GM12878 (cell line): ENCODE results near the gene RAMP1. TPM values are rescaled to one million over a fixed set of nuclear protein-coding genes. Genes with fewer than 3 reads are reported as not detected.

Experiments used
- polyA plus RNA-seq, 11 experiments: library from polyadenylated mRNA; depleted of rRNA in 4 of 11; unstranded in 6 of 11; stranded (reverse) in 5 of 11; fragments of >200 nt; fragmentation: Nextera tagmentation in 4 of 11; fragmentation: Illumina TruSeq in 1 of 11; extraction: Ambion mirVana in 4 of 11; extraction: Trizol in 1 of 11; gene quantifications; 1 replicate in 1 of 11; 2 replicates in 10 of 11; pipeline versions ENCODE4 v1.2.1 to v1.2.3, GENCODE V29; 2011 to 2016; ENCODE audit warnings: inconsistent platforms in 2 of 11, missing spikeins in 2 of 11, low read depth in 1 of 11
- small RNA-seq: library from RNA; depleted of rRNA; stranded (forward); fragments of <200 nt; gene quantifications from one replicate; pipeline ENCODE3, GENCODE V24; 2014
- total RNA-seq, 4 experiments: library from RNA; depleted of rRNA in 3 of 4; stranded (reverse); fragments of >200 nt in 3 of 4; fragmentation: Illumina TruSeq in 1 of 4; extraction: Trizol in 1 of 4; gene quantifications; 2 replicates each; pipeline versions ENCODE4 v1.2.1 to v1.2.3, GENCODE V29; 2013 to 2021

Gene RAMP1
- total and polyA plus RNA-seq, 10 of the 15 experiments (the other 5 are each of a cell fraction or from before 2014, with no cell fraction given): 0.11 to 0.19 (median 0.12) TPM; not detected in 7

Small RNA genes lying within 50 kb of the gene (small RNA-seq; reads per million reads assigned to genes)
- gene RF00157: not detected

Other genes starting within 250 kb of the RAMP1 start
- 53.5 and 53.9 TPM in 2 replicates for gene LRRFIP1, start 232.0 kb upstream of the RAMP1 start, total RNA-seq (2014; rRNA removed)
- 77.6 and 83.3 TPM in 2 replicates for gene LRRFIP1, start 232.0 kb upstream of the RAMP1 start, total RNA-seq (2014; rRNA removed; fragmentation: Illumina TruSeq; extraction: Trizol)
- gene LRRFIP1, start 232.0 kb upstream of the RAMP1 start, total RNA-seq (2021): 71.5 and 81.6 TPM in 2 replicates
- 71.0 and 94.9 TPM in 2 replicates for gene LRRFIP1, start 232.0 kb upstream of the RAMP1 start, polyA plus RNA-seq (2011; rRNA removed)
- 107 and 130 TPM in 2 replicates for gene LRRFIP1, start 232.0 kb upstream of the RAMP1 start, polyA plus RNA-seq (2014; fragmentation: Illumina TruSeq; extraction: Trizol)
- gene LRRFIP1, start 232.0 kb upstream of the RAMP1 start, polyA plus RNA-seq (2014; fragmentation: Nextera tagmentation; extraction: Ambion mirVana): 10 to 100 TPM; 36.2 to 36.3 TPM
- 60.4 and 70.5 TPM in 2 replicates for gene LRRFIP1, start 232.0 kb upstream of the RAMP1 start, polyA plus RNA-seq (2014; rRNA removed)
- gene LRRFIP1, start 232.0 kb upstream of the RAMP1 start, polyA plus RNA-seq (2016; fragmentation: Nextera tagmentation; extraction: Ambion mirVana): 100 to 1,000 TPM in 1 of 2 experiments, 10 to 100 TPM in 1; 99.2 to 120 TPM
- gene RBM44, start 60.8 kb upstream of the RAMP1 start, total RNA-seq (2014; rRNA removed): 0.62 and 0.98 TPM in 2 replicates
- gene RBM44, start 60.8 kb upstream of the RAMP1 start, total RNA-seq (2014; rRNA removed; fragmentation: Illumina TruSeq; extraction: Trizol): 1.1 and 1.5 TPM in 2 replicates
- 0.56 and 0.98 TPM in 2 replicates for gene RBM44, start 60.8 kb upstream of the RAMP1 start, total RNA-seq (2021)
- gene RBM44, start 60.8 kb upstream of the RAMP1 start, polyA plus RNA-seq (2011; rRNA removed): 1.1 and 2.1 TPM in 2 replicates
- gene RBM44, start 60.8 kb upstream of the RAMP1 start, polyA plus RNA-seq (2014; fragmentation: Illumina TruSeq; extraction: Trizol): 0.87 and 1.3 TPM in 2 replicates
- gene RBM44, start 60.8 kb upstream of the RAMP1 start, polyA plus RNA-seq (2014; fragmentation: Nextera tagmentation; extraction: Ambion mirVana): under 1 TPM; 0.14 to 0.20 TPM
- 0.55 and 1.4 TPM in 2 replicates for gene RBM44, start 60.8 kb upstream of the RAMP1 start, polyA plus RNA-seq (2014; rRNA removed)
- gene RBM44, start 60.8 kb upstream of the RAMP1 start, polyA plus RNA-seq (2016; fragmentation: Nextera tagmentation; extraction: Ambion mirVana): under 1 TPM in 1 of 2 experiments, not detected in 1; 0.24 TPM
- 18.2 and 26.3 TPM in 2 replicates for gene UBE2F, start 107.4 kb downstream of the RAMP1 start, total RNA-seq (2014; rRNA removed)
- 28.0 and 30.3 TPM in 2 replicates for gene UBE2F, start 107.4 kb downstream of the RAMP1 start, total RNA-seq (2014; rRNA removed; fragmentation: Illumina TruSeq; extraction: Trizol)
- 26.1 and 27.7 TPM in 2 replicates for gene UBE2F, start 107.4 kb downstream of the RAMP1 start, total RNA-seq (2021)
- gene UBE2F, start 107.4 kb downstream of the RAMP1 start, polyA plus RNA-seq (2011; rRNA removed): 56.6 and 59.8 TPM in 2 replicates
- 47.6 and 53.7 TPM in 2 replicates for gene UBE2F, start 107.4 kb downstream of the RAMP1 start, polyA plus RNA-seq (2014; fragmentation: Illumina TruSeq; extraction: Trizol)
- gene UBE2F, start 107.4 kb downstream of the RAMP1 start, polyA plus RNA-seq (2014; fragmentation: Nextera tagmentation; extraction: Ambion mirVana): 10 to 100 TPM; 12.3 to 21.9 TPM
- gene UBE2F, start 107.4 kb downstream of the RAMP1 start, polyA plus RNA-seq (2014; rRNA removed): 34.9 and 39.9 TPM in 2 replicates
- 10 to 100 TPM; 58.1 to 64.4 TPM for gene UBE2F, start 107.4 kb downstream of the RAMP1 start, polyA plus RNA-seq (2016; fragmentation: Nextera tagmentation; extraction: Ambion mirVana)
- 35.4 and 37.9 TPM in 2 replicates for gene SCLY, start 201.4 kb downstream of the RAMP1 start, total RNA-seq (2014; rRNA removed)
- 22.6 and 24.4 TPM in 2 replicates for gene SCLY, start 201.4 kb downstream of the RAMP1 start, total RNA-seq (2014; rRNA removed; fragmentation: Illumina TruSeq; extraction: Trizol)
- 31.9 and 34.3 TPM in 2 replicates for gene SCLY, start 201.4 kb downstream of the RAMP1 start, total RNA-seq (2021)
- 31.9 and 42.2 TPM in 2 replicates for gene SCLY, start 201.4 kb downstream of the RAMP1 start, polyA plus RNA-seq (2011; rRNA removed)
- 22.2 and 22.3 TPM in 2 replicates for gene SCLY, start 201.4 kb downstream of the RAMP1 start, polyA plus RNA-seq (2014; fragmentation: Illumina TruSeq; extraction: Trizol)
- gene SCLY, start 201.4 kb downstream of the RAMP1 start, polyA plus RNA-seq (2014; fragmentation: Nextera tagmentation; extraction: Ambion mirVana): 1 to 10 TPM; 3.3 to 3.6 TPM
- 30.3 and 35.2 TPM in 2 replicates for gene SCLY, start 201.4 kb downstream of the RAMP1 start, polyA plus RNA-seq (2014; rRNA removed)
- 10 to 100 TPM; 46.4 to 49.1 TPM for gene SCLY, start 201.4 kb downstream of the RAMP1 start, polyA plus RNA-seq (2016; fragmentation: Nextera tagmentation; extraction: Ambion mirVana)
- gene ESPNL, start 240.7 kb downstream of the RAMP1 start, total RNA-seq (2014; rRNA removed): 0.49 and 0.56 TPM in 2 replicates
- gene ESPNL, start 240.7 kb downstream of the RAMP1 start, total RNA-seq (2014; rRNA removed; fragmentation: Illumina TruSeq; extraction: Trizol): 0.14 and 0.18 TPM in 2 replicates
- gene ESPNL, start 240.7 kb downstream of the RAMP1 start, total RNA-seq (2021): 0.32 and 0.41 TPM in 2 replicates
- 0.56 and 0.94 TPM in 2 replicates for gene ESPNL, start 240.7 kb downstream of the RAMP1 start, polyA plus RNA-seq (2011; rRNA removed)
- gene ESPNL, start 240.7 kb downstream of the RAMP1 start, polyA plus RNA-seq (2014; fragmentation: Illumina TruSeq; extraction: Trizol): 0.12 TPM in 1 of 2 replicates, not detected in the other
- not detected for gene ESPNL, start 240.7 kb downstream of the RAMP1 start, polyA plus RNA-seq (2014; fragmentation: Nextera tagmentation; extraction: Ambion mirVana)
- gene ESPNL, start 240.7 kb downstream of the RAMP1 start, polyA plus RNA-seq (2014; rRNA removed): 0.36 and 0.39 TPM in 2 replicates
- gene ESPNL, start 240.7 kb downstream of the RAMP1 start, polyA plus RNA-seq (2016; fragmentation: Nextera tagmentation; extraction: Ambion mirVana): under 1 TPM in 1 of 2 experiments, not detected in 1; 0.05 TPM